GM21381 (cell line): ENCODE data around the gene SNRPE.

Source experiments
- ATAC-seq: cut with Tn5 transposase; IDR thresholded peaks from one replicate; pipeline ENCODE4 v1.9.1; 2021; ENCODE audit warnings: mild to moderate bottlenecking, moderate library complexity; ENCODE audit not compliant: unreplicated experiment

SNRPE gene

GRCh38 chr1:203878422-203878821 lies 17.0 kb downstream of the SNRPE start:
- ATAC-seq, result no peak

GRCh38 chr1:203880606-203881005 lies 19.2 kb downstream of the SNRPE start:
- no peak for ATAC-seq

GRCh38 chr1:203888807-203889251 lies 27.4 kb downstream of the SNRPE start:
- ATAC-seq, result no peak

- ATAC-seq, result no peak
Observed at GRCh38 chr1:203891950-203892349, 30.6 kb downstream of the SNRPE start.

GRCh38 chr1:203898458-203899352 lies 37.3 kb downstream of the SNRPE start:
- ATAC-seq, result no peak

GRCh38 chr1:203899353-203899716 lies 37.9 kb downstream of the SNRPE start:
- no peak for ATAC-seq

- no peak for ATAC-seq
Observed at GRCh38 chr1:203899869-203900714, 38.7 kb downstream of the SNRPE start.

- no peak for ATAC-seq
Observed at GRCh38 chr1:203901581-203901980, 40.2 kb downstream of the SNRPE start.

GRCh38 chr1:203905275-203905674 lies 43.9 kb downstream of the SNRPE start:
- no peak for ATAC-seq

- no peak for ATAC-seq
Observed at GRCh38 chr1:203906932-203907331, 45.5 kb downstream of the SNRPE start.

GRCh38 chr1:203907901-203908300 lies 46.5 kb downstream of the SNRPE start:
- ATAC-seq, result no peak

- no peak for ATAC-seq
Observed at GRCh38 chr1:203911806-203912205, 50.4 kb downstream of the SNRPE start.

GRCh38 chr1:203913073-203913521 lies 51.7 kb downstream of the SNRPE start:
- no peak for ATAC-seq

- ATAC-seq, result no peak
Observed at GRCh38 chr1:203914292-203914691, 52.9 kb downstream of the SNRPE start.

GRCh38 chr1:203915811-203916210 lies 54.4 kb downstream of the SNRPE start:
- ATAC-seq, result no peak

- no peak for ATAC-seq
Observed at GRCh38 chr1:203916756-203917155, 55.4 kb downstream of the SNRPE start.
